ENCODE data around the gene LSAMP.

Gene LSAMP

DNA sequence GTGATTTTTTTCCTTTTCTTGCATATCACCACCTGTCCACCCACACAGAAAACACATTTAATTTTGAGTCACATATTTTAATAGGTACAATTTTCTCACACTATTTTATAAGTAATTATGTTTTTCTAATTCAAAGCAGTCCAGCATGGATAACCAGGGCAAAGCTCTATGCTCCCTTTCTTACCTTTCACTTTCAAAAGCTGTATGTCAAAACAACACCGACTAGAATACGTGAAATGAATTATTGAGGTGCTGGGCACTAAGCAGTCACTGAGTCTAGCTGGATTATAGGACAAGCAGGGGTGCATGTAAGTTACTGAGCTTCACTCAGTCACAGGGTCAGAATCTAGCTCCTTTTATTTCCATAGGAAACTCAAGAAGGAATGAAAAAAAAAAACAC lies 60.6 kb downstream of the LSAMP start:
- Histone ChIP-seq H2BK5ac (ENCODE audit: low read length) (no peak overlapping the region), H3K27me3 (ENCODE audit: insufficient read depth, low read length, poor library complexity) (no peaks in the 10 kb centered on the region), H3K9ac (ENCODE audit: low read length) (no peak overlapping the region), H2BK120ac (ENCODE audit: low read depth, low read length) (no peak overlapping the region), H2AK5ac (ENCODE audit: low read length) (no peak overlapping the region), H3K4me3 (ENCODE audit: low read length) (no peak overlapping the region), H3K79me2 (ENCODE audit: control insufficient read depth, insufficient read depth, low read length) (no peaks in the 10 kb centered on the region), H3K79me1 (ENCODE audit: low read length) (no peaks in the 10 kb centered on the region), H4K5ac (ENCODE audit: low read length) (no peak overlapping the region), H3K4me2 (ENCODE audit: low read length) (no peak overlapping the region), H4K8ac (ENCODE audit: low read depth, low read length) (no peak overlapping the region), H3K18ac (ENCODE audit: low read length) (no peak overlapping the region), H3K4ac (ENCODE audit: low read depth, low read length) (no peak overlapping the region), H2BK15ac (replicated peaks; ENCODE audit: low read depth) (no peak overlapping the region), H3K27ac (ENCODE audit: low read depth, low read length) (no peak overlapping the region), H3K56ac (ENCODE audit: low read length) (no peak overlapping the region), H3K23ac (ENCODE audit: low read length) (no peak overlapping the region), H3K4me1 (ENCODE audit: control insufficient read depth, low read depth, low read length) (no peaks in the 10 kb centered on the region), H3K36me3 (ENCODE audit: control insufficient read depth, insufficient read depth, low read length) (no peaks in the 10 kb centered on the region)
- no peak for DNase-seq
- no CpG with 5 or more reads among the region's 2 CpGs for WGBS (ENCODE audit: extremely low coverage, insufficient coverage, low lambda C conversion rate)

DNA sequence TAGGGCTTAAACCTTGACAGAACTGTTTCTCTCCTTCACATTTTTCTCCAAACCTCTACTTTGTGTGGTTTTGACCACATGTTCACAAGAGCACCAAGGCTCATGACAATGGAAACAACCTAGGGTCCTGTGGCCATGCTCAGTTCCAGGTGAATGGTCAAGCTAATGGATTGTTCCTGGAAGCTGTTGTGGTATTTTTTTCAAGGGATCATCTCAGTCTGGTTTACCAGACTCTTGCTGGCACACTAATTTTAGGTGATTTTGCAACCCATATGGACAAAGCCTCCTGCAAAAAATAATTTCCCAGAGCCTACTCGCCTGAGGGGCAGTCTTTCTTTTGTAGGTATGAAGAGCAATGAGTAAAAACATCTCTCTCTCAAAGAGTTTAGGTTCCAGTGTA lies 67.2 kb downstream of the LSAMP start:
- no peak overlapping the region for H2BK120ac ChIP-seq (ENCODE audit: low read depth, low read length)
- no peak overlapping the region for H3K4me2 ChIP-seq (ENCODE audit: low read length)
- H3K18ac ChIP-seq (ENCODE audit: low read length): no peak overlapping the region
- H3K36me3 ChIP-seq (ENCODE audit: control insufficient read depth, insufficient read depth, low read length): no peaks in the 10 kb centered on the region
- no peak overlapping the region for H3K56ac ChIP-seq (ENCODE audit: low read length)
- H3K27me3 ChIP-seq (ENCODE audit: insufficient read depth, low read length, poor library complexity): no peaks in the 10 kb centered on the region
- H2AK5ac ChIP-seq (ENCODE audit: low read length): no peak overlapping the region
- no peak for DNase-seq
- no peaks in the 10 kb centered on the region for H3K4me1 ChIP-seq (ENCODE audit: control insufficient read depth, low read depth, low read length)
- H3K79me1 ChIP-seq (ENCODE audit: low read length): no peaks in the 10 kb centered on the region
- no peak overlapping the region for H3K27ac ChIP-seq (ENCODE audit: low read depth, low read length)
- no peak overlapping the region for H3K23ac ChIP-seq (ENCODE audit: low read length)
- H3K4me3 ChIP-seq (ENCODE audit: low read length): no peak overlapping the region
- no peak overlapping the region for H2BK5ac ChIP-seq (ENCODE audit: low read length)
- H2BK15ac ChIP-seq (replicated peaks; ENCODE audit: low read depth): no peak overlapping the region
- H4K8ac ChIP-seq (ENCODE audit: low read depth, low read length): no peak overlapping the region
- no peak overlapping the region for H3K9ac ChIP-seq (ENCODE audit: low read length)
- no peak overlapping the region for H3K4ac ChIP-seq (ENCODE audit: low read depth, low read length)
- WGBS (ENCODE audit: extremely low coverage, insufficient coverage, low lambda C conversion rate): no CpG with 5 or more reads among the region's 1 CpG
- no peak overlapping the region for H4K5ac ChIP-seq (ENCODE audit: low read length)
- H3K79me2 ChIP-seq (ENCODE audit: control insufficient read depth, insufficient read depth, low read length): no peaks in the 10 kb centered on the region

DNA sequence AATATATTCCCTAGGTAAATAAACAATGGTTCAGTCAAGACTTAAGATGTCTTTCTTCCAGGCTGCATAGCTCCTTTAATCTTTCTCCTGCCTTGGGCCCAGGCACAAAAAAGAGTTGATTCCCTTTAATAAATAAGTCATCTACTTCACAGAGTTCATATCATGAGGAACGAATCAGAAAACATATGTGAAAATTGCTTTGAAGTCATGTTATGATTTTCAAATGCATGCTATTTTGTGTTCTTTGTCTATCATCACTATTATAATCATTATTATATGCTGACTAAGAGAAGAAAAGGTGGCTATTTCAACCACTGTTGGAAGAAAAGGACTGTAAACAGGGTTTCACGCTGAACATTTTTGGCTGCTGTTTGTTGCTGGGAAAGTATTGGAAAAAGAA lies 70.4 kb downstream of the LSAMP start:
- H4K5ac ChIP-seq (ENCODE audit: low read length): no peak overlapping the region
- WGBS (ENCODE audit: extremely low coverage, insufficient coverage, low lambda C conversion rate): no CpG with 5 or more reads among the region's 2 CpGs
- no peaks in the 10 kb centered on the region for H3K79me1 ChIP-seq (ENCODE audit: low read length)
- no peak overlapping the region for H3K4me3 ChIP-seq (ENCODE audit: low read length)
- H3K9ac ChIP-seq (ENCODE audit: low read length): no peak overlapping the region
- H3K27me3 ChIP-seq (ENCODE audit: insufficient read depth, low read length, poor library complexity): no peaks in the 10 kb centered on the region
- no peak overlapping the region for H3K27ac ChIP-seq (ENCODE audit: low read depth, low read length)
- H3K79me2 ChIP-seq (ENCODE audit: control insufficient read depth, insufficient read depth, low read length): no peaks in the 10 kb centered on the region
- no peaks in the 10 kb centered on the region for H3K36me3 ChIP-seq (ENCODE audit: control insufficient read depth, insufficient read depth, low read length)
- no peak overlapping the region for H3K4me2 ChIP-seq (ENCODE audit: low read length)
- H2AK5ac ChIP-seq (ENCODE audit: low read length): no peak overlapping the region
- H2BK5ac ChIP-seq (ENCODE audit: low read length): no peak overlapping the region
- H2BK15ac ChIP-seq (replicated peaks; ENCODE audit: low read depth): no peak overlapping the region
- H2BK120ac ChIP-seq (ENCODE audit: low read depth, low read length): no peak overlapping the region
- H3K4ac ChIP-seq (ENCODE audit: low read depth, low read length): no peak overlapping the region
- no peak for DNase-seq
- H3K18ac ChIP-seq (ENCODE audit: low read length): no peak overlapping the region
- no peak overlapping the region for H3K23ac ChIP-seq (ENCODE audit: low read length)
- no peak overlapping the region for H4K8ac ChIP-seq (ENCODE audit: low read depth, low read length)
- H3K4me1 ChIP-seq (ENCODE audit: control insufficient read depth, low read depth, low read length): no peaks in the 10 kb centered on the region
- no peak overlapping the region for H3K56ac ChIP-seq (ENCODE audit: low read length)

DNA sequence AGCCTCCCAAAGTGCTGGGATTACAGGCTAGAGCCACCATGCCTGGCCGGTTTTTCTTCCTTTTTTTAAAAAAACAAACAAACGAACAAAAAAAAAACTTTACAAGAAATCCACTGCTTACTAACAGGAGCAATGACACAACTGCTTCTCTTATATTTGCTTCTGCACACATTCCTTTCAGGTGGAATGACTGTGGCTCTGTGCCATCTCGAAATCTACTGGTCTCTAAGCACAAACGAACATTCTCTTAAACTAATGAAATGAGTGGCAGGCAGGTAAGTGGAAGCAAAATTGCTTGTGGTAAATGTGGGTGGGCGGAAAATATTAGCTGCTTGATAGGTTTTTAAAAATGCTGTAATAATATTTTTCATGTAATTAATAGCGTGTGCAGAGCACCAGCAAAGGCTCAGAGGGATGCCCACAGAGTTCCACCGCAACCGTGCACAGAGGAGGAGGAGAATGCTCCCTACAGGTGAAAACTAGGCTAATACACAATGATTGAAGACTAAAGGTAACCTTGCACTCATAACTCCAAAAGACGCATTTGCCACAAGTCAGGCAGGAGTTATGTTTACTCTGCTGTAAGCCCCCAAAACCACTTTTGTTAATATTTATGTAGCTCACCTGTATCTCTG lies 77.4 kb downstream of the LSAMP start:
- Histone ChIP-seq H3K36me3 (ENCODE audit: control insufficient read depth, insufficient read depth, low read length) (no peaks in the 10 kb centered on the region), H4K5ac (ENCODE audit: low read length) (no peak overlapping the region), H2BK120ac (ENCODE audit: low read depth, low read length) (no peak overlapping the region), H3K18ac (ENCODE audit: low read length) (no peak overlapping the region), H4K8ac (ENCODE audit: low read depth, low read length) (no peak overlapping the region), H2BK5ac (ENCODE audit: low read length) (no peak overlapping the region), H2BK15ac (replicated peaks; ENCODE audit: low read depth) (no peak overlapping the region), H2AK5ac (ENCODE audit: low read length) (no peak overlapping the region), H3K27ac (ENCODE audit: low read depth, low read length) (no peak overlapping the region), H3K79me2 (ENCODE audit: control insufficient read depth, insufficient read depth, low read length) (no peaks in the 10 kb centered on the region), H3K27me3 (ENCODE audit: insufficient read depth, low read length, poor library complexity) (no peaks in the 10 kb centered on the region), H3K4me3 (ENCODE audit: low read length) (no peak overlapping the region), H3K79me1 (ENCODE audit: low read length) (no peaks in the 10 kb centered on the region), H3K9ac (ENCODE audit: low read length) (no peak overlapping the region), H3K23ac (ENCODE audit: low read length) (no peak overlapping the region), H3K56ac (ENCODE audit: low read length) (no peak overlapping the region), H3K4me1 (ENCODE audit: control insufficient read depth, low read depth, low read length) (no peaks in the 10 kb centered on the region), H3K4me2 (ENCODE audit: low read length) (no peak overlapping the region), H3K4ac (ENCODE audit: low read depth, low read length) (no peak overlapping the region)
- WGBS (ENCODE audit: extremely low coverage, insufficient coverage, low lambda C conversion rate): no CpG with 5 or more reads among the region's 9 CpGs
- no peak for DNase-seq

DNA sequence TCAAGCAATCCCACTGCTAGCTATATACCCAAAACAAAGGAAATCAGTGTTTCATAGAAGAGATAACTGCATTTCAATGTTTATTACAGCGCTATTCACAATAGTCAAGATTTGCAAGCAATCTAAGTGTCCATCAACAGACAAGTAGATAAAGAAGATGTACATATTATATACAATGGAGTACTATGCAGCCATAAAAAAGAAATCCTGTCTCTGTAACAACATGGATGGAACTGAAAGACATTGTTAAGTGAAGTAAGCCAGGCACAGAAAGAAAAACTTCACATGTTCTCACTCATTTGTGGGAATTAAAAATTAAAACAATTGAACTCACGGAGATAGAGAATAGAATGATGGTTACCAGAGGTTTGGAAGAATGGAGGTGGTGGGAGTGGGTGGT lies 89.2 kb downstream of the LSAMP start:
- no peak overlapping the region for H3K4me2 ChIP-seq (ENCODE audit: low read length)
- DNase-seq: no peak
- no peak overlapping the region for H3K4me3 ChIP-seq (ENCODE audit: low read length)
- no peaks in the 10 kb centered on the region for H3K27me3 ChIP-seq (ENCODE audit: insufficient read depth, low read length, poor library complexity)
- no peak overlapping the region for H3K56ac ChIP-seq (ENCODE audit: low read length)
- no peak overlapping the region for H3K9ac ChIP-seq (ENCODE audit: low read length)
- H4K5ac ChIP-seq (ENCODE audit: low read length): no peak overlapping the region
- H3K36me3 ChIP-seq (ENCODE audit: control insufficient read depth, insufficient read depth, low read length): no peaks in the 10 kb centered on the region
- no peak overlapping the region for H4K8ac ChIP-seq (ENCODE audit: low read depth, low read length)
- H3K79me2 ChIP-seq (ENCODE audit: control insufficient read depth, insufficient read depth, low read length): no peaks in the 10 kb centered on the region
- no peak overlapping the region for H2AK5ac ChIP-seq (ENCODE audit: low read length)
- WGBS (ENCODE audit: extremely low coverage, insufficient coverage, low lambda C conversion rate): no CpG with 5 or more reads among the region's 2 CpGs
- H3K23ac ChIP-seq (ENCODE audit: low read length): no peak overlapping the region
- no peak overlapping the region for H2BK15ac ChIP-seq (replicated peaks; ENCODE audit: low read depth)
- no peak overlapping the region for H3K27ac ChIP-seq (ENCODE audit: low read depth, low read length)
- no peak overlapping the region for H3K18ac ChIP-seq (ENCODE audit: low read length)
- no peak overlapping the region for H2BK120ac ChIP-seq (ENCODE audit: low read depth, low read length)
- H2BK5ac ChIP-seq (ENCODE audit: low read length): no peak overlapping the region
- H3K4ac ChIP-seq (ENCODE audit: low read depth, low read length): no peak overlapping the region
- no peaks in the 10 kb centered on the region for H3K4me1 ChIP-seq (ENCODE audit: control insufficient read depth, low read depth, low read length)
- no peaks in the 10 kb centered on the region for H3K79me1 ChIP-seq (ENCODE audit: low read length)

DNA sequence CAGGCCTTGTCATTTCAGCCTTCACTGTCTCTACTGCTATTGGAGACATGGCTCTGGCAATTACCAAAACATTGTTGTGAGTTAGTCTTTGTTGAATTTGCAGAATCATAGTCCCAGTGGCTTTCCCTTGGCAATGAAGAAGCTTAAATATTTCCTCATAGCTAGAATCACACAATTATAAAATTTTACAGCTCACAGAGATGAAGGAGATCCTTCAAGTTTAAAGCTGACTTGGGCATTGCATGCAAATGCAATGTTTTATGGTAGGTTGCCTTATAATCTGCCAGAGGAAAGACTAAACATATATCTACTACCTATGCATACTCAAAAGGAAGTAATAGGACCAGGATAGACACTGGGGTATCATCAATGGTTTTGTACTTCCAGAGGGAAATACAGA lies 90.9 kb downstream of the LSAMP start:
- DNase-seq: no peak
- no peaks in the 10 kb centered on the region for H3K36me3 ChIP-seq (ENCODE audit: control insufficient read depth, insufficient read depth, low read length)

More for the DNA sequence above, 90.9 kb downstream of the LSAMP start:
- H4K8ac ChIP-seq (ENCODE audit: low read depth, low read length): no peak overlapping the region
- no peak overlapping the region for H3K18ac ChIP-seq (ENCODE audit: low read length)
- no peak overlapping the region for H2BK5ac ChIP-seq (ENCODE audit: low read length)
- H3K79me1 ChIP-seq (ENCODE audit: low read length): no peaks in the 10 kb centered on the region
- H3K79me2 ChIP-seq (ENCODE audit: control insufficient read depth, insufficient read depth, low read length): no peaks in the 10 kb centered on the region
- H2AK5ac ChIP-seq (ENCODE audit: low read length): no peak overlapping the region
- H3K9ac ChIP-seq (ENCODE audit: low read length): no peak overlapping the region
- no peak overlapping the region for H3K4me2 ChIP-seq (ENCODE audit: low read length)
- H3K4me1 ChIP-seq (ENCODE audit: control insufficient read depth, low read depth, low read length): no peaks in the 10 kb centered on the region
- no peak overlapping the region for H3K23ac ChIP-seq (ENCODE audit: low read length)
- H3K27me3 ChIP-seq (ENCODE audit: insufficient read depth, low read length, poor library complexity): no peaks in the 10 kb centered on the region
- H3K27ac ChIP-seq (ENCODE audit: low read depth, low read length): no peak overlapping the region
- H3K56ac ChIP-seq (ENCODE audit: low read length): no peak overlapping the region
- H3K4ac ChIP-seq (ENCODE audit: low read depth, low read length): no peak overlapping the region
- no peak overlapping the region for H3K4me3 ChIP-seq (ENCODE audit: low read length)
- H4K5ac ChIP-seq (ENCODE audit: low read length): no peak overlapping the region
- no peak overlapping the region for H2BK120ac ChIP-seq (ENCODE audit: low read depth, low read length)
- H2BK15ac ChIP-seq (replicated peaks; ENCODE audit: low read depth): no peak overlapping the region

Measured in mesendoderm (in vitro differentiated cells).